ENCODE data around the gene CCNG2.

GRCh38 chr4:77155631-77156452, 1.2 kb upstream of the CCNG2 start:
- TF ChIP-seq CTCF (IDR thresholded peaks at IDR 0.05 in 2 of 3, conservative IDR thresholded peaks at IDR 0.05 in 1 of 3; ENCODE audit: borderline replicate concordance in 1 of 3, insufficient read depth in 1 of 3, low read depth in 2 of 3, low read length in 2 of 3) (no peak), EZH2 (IDR thresholded peaks at IDR 0.05) (no peak), RAD21 (IDR thresholded peaks at IDR 0.05; ENCODE audit: low read depth) (no peak), ZBTB33 (IDR thresholded peaks at IDR 0.05; ENCODE audit: extremely low read depth, insufficient replicate concordance, low read length) (no peak), MAX (IDR thresholded peaks at IDR 0.05) (no peak), CEBPB (IDR thresholded peaks at IDR 0.05; ENCODE audit: low read depth) (no peak)
